Keratinocyte (primary cell): Measurements from ENCODE around the gene SLC35G1.

Source experiments
- EZH2 ChIP-seq: IDR thresholded peaks from one replicate; pipeline ENCODE4 v1.6.1; 2012; ENCODE audit warnings: inconsistent platforms, mild to moderate bottlenecking, low read length, moderate library complexity
- TF ChIP-seq, protein P1 (sequence below), 3 experiments: IDR thresholded peaks in 1 of 3; conservative IDR thresholded peaks in 1 of 3; optimal IDR thresholded peaks in 1 of 3; 2 replicates in 2 of 3; 3 replicates in 1 of 3; pipeline versions ENCODE3 to v1.5.1; 2011; ENCODE audit warnings: low read length in 3 of 3, mild to moderate bottlenecking in 3 of 3, moderate library complexity in 2 of 3, control low read depth in 1 of 3, inconsistent platforms in 1 of 3; ENCODE audit not compliant: insufficient read depth in 2 of 3; ENCODE audit errors: extremely low read depth in 1 of 3

DNA sequence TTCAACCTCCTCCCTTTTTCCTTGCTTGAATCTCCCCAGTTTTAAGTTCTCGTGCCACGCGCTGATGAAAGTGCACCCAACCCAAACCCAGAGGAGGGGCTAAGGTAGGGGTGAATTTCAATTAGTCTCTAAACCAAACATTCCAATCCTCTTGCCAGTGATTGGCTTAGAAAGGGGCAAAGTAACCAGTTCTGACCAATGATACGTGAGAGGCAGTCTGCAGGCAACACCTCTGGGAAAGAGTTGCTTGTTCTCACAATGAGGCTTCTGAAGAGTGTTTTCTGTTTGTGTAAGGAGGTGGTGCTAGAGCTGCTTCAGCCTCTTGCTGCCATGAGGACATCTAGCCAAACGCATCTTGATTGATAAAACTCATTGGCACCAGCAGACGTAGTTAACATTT is 21.8 kb downstream of the SLC35G1 start:
- TF ChIP-seq, protein P1, sequence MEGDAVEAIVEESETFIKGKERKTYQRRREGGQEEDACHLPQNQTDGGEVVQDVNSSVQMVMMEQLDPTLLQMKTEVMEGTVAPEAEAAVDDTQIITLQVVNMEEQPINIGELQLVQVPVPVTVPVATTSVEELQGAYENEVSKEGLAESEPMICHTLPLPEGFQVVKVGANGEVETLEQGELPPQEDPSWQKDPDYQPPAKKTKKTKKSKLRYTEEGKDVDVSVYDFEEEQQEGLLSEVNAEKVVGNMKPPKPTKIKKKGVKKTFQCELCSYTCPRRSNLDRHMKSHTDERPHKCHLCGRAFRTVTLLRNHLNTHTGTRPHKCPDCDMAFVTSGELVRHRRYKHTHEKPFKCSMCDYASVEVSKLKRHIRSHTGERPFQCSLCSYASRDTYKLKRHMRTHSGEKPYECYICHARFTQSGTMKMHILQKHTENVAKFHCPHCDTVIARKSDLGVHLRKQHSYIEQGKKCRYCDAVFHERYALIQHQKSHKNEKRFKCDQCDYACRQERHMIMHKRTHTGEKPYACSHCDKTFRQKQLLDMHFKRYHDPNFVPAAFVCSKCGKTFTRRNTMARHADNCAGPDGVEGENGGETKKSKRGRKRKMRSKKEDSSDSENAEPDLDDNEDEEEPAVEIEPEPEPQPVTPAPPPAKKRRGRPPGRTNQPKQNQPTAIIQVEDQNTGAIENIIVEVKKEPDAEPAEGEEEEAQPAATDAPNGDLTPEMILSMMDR (optimal IDR thresholded peaks at IDR 0.05 in 1 of 3, IDR thresholded peaks at IDR 0.05 in 1 of 3, conservative IDR thresholded peaks at IDR 0.05 in 1 of 3; ENCODE audit: extremely low read depth in 1 of 3, insufficient read depth in 2 of 3, low read length in 3 of 3) = no peak
- no peak for TF ChIP-seq EZH2
